ENCODE measurements around the gene MPDZ. TPM values are rescaled to one million over a fixed set of nuclear protein-coding genes. Genes with fewer than 3 reads are reported as not detected.

The MPDZ gene
- total and polyA plus RNA-seq, 2 of the 4 experiments (the other 2 are of a cell fraction) = 18.8 to 39.3 TPM

- dilution Hi-C loops (cut with HindIII; ENCODE audit: low sequenced_read_pairs, unreplicated experiment) = no loop called here
- in situ Hi-C loops (cut with MboI; ENCODE audit: low sequenced_read_pairs) = no loop called here
These were observed 103.8 kb downstream of the MPDZ start for GRCh38 chr9:13175732-13176131.

More at GRCh38 chr9:13175732-13176131, 103.8 kb downstream of the MPDZ start:
- Histone ChIP-seq H4K20me1 (ENCODE audit: insufficient read depth, low read length) (no peaks in the 10 kb centered on the region), H3K27ac (ENCODE audit: insufficient read depth, low read length) (no peak overlapping the region), H3K9me3 (ENCODE audit: control insufficient read depth, insufficient read depth, low read length) (no peaks in the 10 kb centered on the region), H3K56ac (ENCODE audit: extremely low read depth, insufficient read depth, low read length) (no peak overlapping the region), H3K79me1 (ENCODE audit: low read depth in 1 of 2, low read length in 2 of 2) (0 out of 4 replicates have a peak, but pooled peaks cover 0 to 2% of the 10 kb centered on the region in 2 experiments), H3K14ac (replicated peaks; ENCODE audit: low read depth, low read length) (no peak overlapping the region), H4K91ac (ENCODE audit: insufficient read depth, low read depth, low read length) (no peak overlapping the region), H4K8ac (ENCODE audit: low read depth in 2 of 2, low read length in 2 of 2) (no peak overlapping the region), H4K5ac (ENCODE audit: low read depth, low read length) (no peak overlapping the region), H3K4me1 (ENCODE audit: control insufficient read depth, insufficient read depth, low read length) (no peaks in the 10 kb centered on the region), H3K9me1 (ENCODE audit: insufficient read depth, low read length) (no peaks in the 10 kb centered on the region), H3K23ac (ENCODE audit: low read depth, low read length) (no peak overlapping the region), H2BK20ac (ENCODE audit: low read depth, low read length) (no peak overlapping the region), H3K4me2 (ENCODE audit: low read depth, low read length) (no peak overlapping the region), H2BK5ac (ENCODE audit: low read depth, low read length, poor library complexity, severe bottlenecking) (no peak overlapping the region), H3K4ac (ENCODE audit: low read depth, low read length) (no peak overlapping the region), H2AFZ (replicated peaks; ENCODE audit: low read length, poor library complexity) (no peak overlapping the region), H3K4me3 (ENCODE audit: insufficient read depth, low read depth, low read length) (no peak overlapping the region), H3K27me3 (ENCODE audit: control insufficient read depth, insufficient read depth, low read length) (no peaks in the 10 kb centered on the region), H3K9ac (ENCODE audit: low read depth, low read length) (no peak overlapping the region), H2BK120ac (ENCODE audit: low read depth, low read length) (no peak overlapping the region), H2AK5ac (ENCODE audit: low read depth, low read length) (no peak overlapping the region), H2AK9ac (replicated peaks; ENCODE audit: low read depth, low read length, poor library complexity) (no peak overlapping the region), H3K36me3 (ENCODE audit: control insufficient read depth, insufficient read depth, low read length) (peaks cover 4% of the 10 kb centered on the region; the same call in 1 of the 2 replicates), H2BK15ac (ENCODE audit: low read depth, low read length) (no peak overlapping the region), H3K18ac (ENCODE audit: low read depth, low read length) (no peak overlapping the region)
- ATAC-seq (ENCODE audit: low read depth) = no peak
- BruUV-seq (replicated peaks) = no TSS peak
- WGBS, 2 experiments (ENCODE audit: extremely low coverage in 2 of 2, insufficient read length in 1 of 2) = no CpG with 5 or more reads among the region's 2 CpGs
- POLR2A ChIA-PET (ENCODE audit: unreplicated experiment) = no interaction called here
- intact Hi-C loops (cut with micrococcal nuclease) = no loop called here
- CTCF ChIA-PET = no interaction called here
- no peak for TF ChIP-seq ELK1 (IDR thresholded peaks at IDR 0.05; ENCODE audit: borderline replicate concordance, low read depth, low read length)
- no peak for TF ChIP-seq RCOR1 (IDR thresholded peaks at IDR 0.05; ENCODE audit: insufficient replicate concordance, low read length)
- TF ChIP-seq MXI1 (IDR thresholded peaks at IDR 0.05; ENCODE audit: borderline replicate concordance, low read depth, low read length) = no peak
- no peak for TF ChIP-seq USF2 (IDR thresholded peaks at IDR 0.05; ENCODE audit: low read depth, low read length)
- TF ChIP-seq CTCF (conservative IDR thresholded peaks at IDR 0.05; ENCODE audit: low read depth, low read length) = no peak
- no peak for TF ChIP-seq FOS (IDR thresholded peaks at IDR 0.05; ENCODE audit: low read depth, low read length)
- no peak for TF ChIP-seq RAD21 (IDR thresholded peaks at IDR 0.05; ENCODE audit: low read length)
- TF ChIP-seq MAZ (IDR thresholded peaks at IDR 0.05; ENCODE audit: borderline replicate concordance, low read depth, low read length) = no peak
- no peak for TF ChIP-seq RFX5 (IDR thresholded peaks at IDR 0.05; ENCODE audit: low read depth, low read length)
- TF ChIP-seq BHLHE40 (IDR thresholded peaks at IDR 0.05; ENCODE audit: low read depth, low read length) = no peak
- no peak for TF ChIP-seq SMC3 (IDR thresholded peaks at IDR 0.05; ENCODE audit: low read depth, low read length)
- no peak for TF ChIP-seq NFE2L2 (IDR thresholded peaks at IDR 0.05; ENCODE audit: low read depth, low read length)
- DNase-seq = no peak
